Stomach smooth muscle (tissue), 2 donors: Measurements from ENCODE around the gene SNRPF.
"Not testable (repeated sequence)": the region's sequence is repeated elsewhere in the genome, so short reads cannot be mapped to it uniquely, and the experiment has no call there.

Experiments used
- H3K27ac ChIP-seq: one replicate; pipeline ENCODE4 v1.7.0; 2013; ENCODE audit warnings: mild to moderate bottlenecking, low read length, inconsistent platforms
- H3K27me3 ChIP-seq, 2 donors: one replicate each; pipeline ENCODE4 v1.7.0; 2013; ENCODE audit warnings: low read length in 2 of 2; ENCODE audit not compliant: insufficient read depth in 2 of 2, control insufficient read depth in 1 of 2
- H3K36me3 ChIP-seq, 2 donors: one replicate each; pipeline ENCODE4 v1.7.0; 2013; ENCODE audit warnings: low read length in 2 of 2; ENCODE audit not compliant: control insufficient read depth in 2 of 2, insufficient read depth in 2 of 2
- H3K4me1 ChIP-seq: one replicate; pipeline ENCODE4 v1.7.0; 2013; ENCODE audit warnings: low read length; ENCODE audit not compliant: control insufficient read depth, insufficient read depth
- H3K4me3 ChIP-seq, 2 donors: one replicate each; pipeline ENCODE4 v1.7.0; 2013; ENCODE audit warnings: low read length in 2 of 2
- H3K9ac ChIP-seq, 2 donors: one replicate each; pipeline ENCODE4 v1.7.0; 2013; ENCODE audit warnings: low read length in 2 of 2, mild to moderate bottlenecking in 1 of 2
- H3K9me3 ChIP-seq, 2 donors: one replicate each; pipeline ENCODE4 v1.7.0; 2013; ENCODE audit warnings: low read length in 2 of 2; ENCODE audit not compliant: control insufficient read depth in 2 of 2
- donor health status: healthy.
- donor health status: Pancreatic carcinoma.

The SNRPF gene

DNA sequence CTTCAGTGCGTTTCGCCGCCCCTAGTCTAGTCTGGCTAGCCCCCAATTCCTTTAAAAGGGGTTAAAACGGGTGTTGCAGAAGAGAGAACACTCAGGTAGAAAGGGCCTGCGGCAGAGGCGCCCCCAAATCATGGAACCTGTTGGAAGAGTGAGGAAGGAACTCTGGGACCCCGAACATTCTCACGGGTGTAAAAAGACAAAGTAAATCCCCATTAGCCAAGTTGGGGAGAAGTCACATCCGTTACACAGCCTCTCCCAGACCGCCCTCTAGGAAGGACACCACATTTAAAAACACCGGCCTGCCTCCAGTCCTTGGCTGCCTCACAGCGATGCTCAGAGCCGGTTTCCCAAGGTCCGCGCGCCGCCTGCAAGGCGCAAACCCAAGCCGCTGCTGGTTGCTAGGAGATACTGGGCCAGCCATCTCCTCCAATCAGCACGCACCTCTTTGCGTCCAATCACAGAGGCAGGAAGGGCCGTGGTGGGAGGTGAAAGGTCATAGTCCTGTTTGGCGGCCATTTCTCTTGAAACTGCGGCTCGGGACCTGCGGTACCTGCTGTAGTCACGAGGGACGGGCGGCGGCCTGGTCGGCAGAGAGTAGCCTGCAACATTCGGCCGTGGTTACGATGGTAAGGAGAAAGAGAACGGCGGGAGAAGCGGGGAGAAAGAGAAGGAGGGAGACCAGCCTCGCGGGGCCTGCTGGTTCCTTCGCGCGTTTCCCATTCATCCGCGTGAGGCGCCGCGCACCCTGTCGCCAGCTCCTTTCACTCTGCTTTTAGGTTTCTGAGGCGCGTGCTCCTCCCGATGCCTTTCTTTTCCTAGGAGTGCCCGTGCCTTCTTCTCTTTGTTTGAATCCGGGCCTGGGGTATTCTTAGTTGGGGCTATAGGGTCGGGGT is at the start of gene SNRPF:
TSS of gene SNRPF (plus strand) at position 502 of the 893 bp plus-strand sequence. CDS start at position 624, 122 bp downstream.
- H3K27ac ChIP-seq, result peak within 1 kb of the TSS; percentile 53
- no peaks in the 10 kb centered on the region for H3K9me3 ChIP-seq
- peak within 1 kb of the TSS; percentile 78 to 95 for H3K4me3 ChIP-seq
- H3K9ac ChIP-seq, result peak within 1 kb of the TSS; percentile 79 to 86
- peaks cover 17% of the 10 kb centered on the region for H3K4me1 ChIP-seq
- peaks cover 8 to 12% of the 10 kb centered on the region in 2 donors for H3K36me3 ChIP-seq
- H3K27me3 ChIP-seq, result no peaks in the 10 kb centered on the region

DNA sequence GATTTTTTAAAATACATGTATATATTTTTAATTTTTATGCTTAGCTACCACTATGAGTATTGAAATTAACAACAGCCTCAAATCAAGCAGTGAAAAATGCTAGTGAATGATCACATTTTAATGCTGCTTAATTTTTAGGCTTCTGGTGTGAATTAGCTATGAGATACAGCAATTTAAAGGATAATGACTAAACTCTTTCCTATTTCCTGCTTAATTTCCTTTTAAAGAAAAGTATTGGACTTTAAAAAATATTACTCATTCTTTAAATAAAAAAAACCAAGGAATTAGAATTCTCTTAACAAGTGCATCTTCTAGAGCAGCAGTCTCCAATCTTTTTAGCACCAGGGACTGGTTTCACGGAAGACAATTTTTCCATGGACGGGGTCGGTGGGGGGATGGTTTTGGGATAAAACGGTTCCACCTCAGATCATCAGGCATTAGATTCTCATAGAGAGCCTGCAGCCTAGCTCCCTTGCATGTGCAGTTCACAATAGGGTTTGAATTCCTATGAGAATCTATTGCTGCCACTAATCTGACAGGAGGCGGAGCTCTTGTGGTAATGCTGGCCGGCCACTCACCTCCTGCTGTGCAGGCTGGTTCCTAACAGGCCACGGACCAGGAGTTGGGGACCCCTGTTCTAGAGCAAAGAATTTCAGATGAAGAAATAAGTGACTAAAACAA is 49.6 kb upstream of the SNRPF start:
- Histone ChIP-seq H3K27me3 (no peaks in the 10 kb centered on the region), H3K4me1 (peaks cover 12% of the 10 kb centered on the region), H3K36me3 (no peaks in the 10 kb centered on the region), H3K9ac (no peak overlapping the region), H3K9me3 (no peaks in the 10 kb centered on the region), H3K27ac (no peak overlapping the region), H3K4me3 (no peak overlapping the region)

GRCh38 chr12:95810411-95810810 is 48.3 kb upstream of the SNRPF start:
- Histone ChIP-seq H3K9ac (no peak overlapping the region), H3K27ac (no peak overlapping the region), H3K9me3 (no peaks in the 10 kb centered on the region), H3K36me3 (no peaks in the 10 kb centered on the region), H3K4me3 (no peak overlapping the region), H3K4me1 (peaks cover 9% of the 10 kb centered on the region), H3K27me3 (no peaks in the 10 kb centered on the region)

DNA sequence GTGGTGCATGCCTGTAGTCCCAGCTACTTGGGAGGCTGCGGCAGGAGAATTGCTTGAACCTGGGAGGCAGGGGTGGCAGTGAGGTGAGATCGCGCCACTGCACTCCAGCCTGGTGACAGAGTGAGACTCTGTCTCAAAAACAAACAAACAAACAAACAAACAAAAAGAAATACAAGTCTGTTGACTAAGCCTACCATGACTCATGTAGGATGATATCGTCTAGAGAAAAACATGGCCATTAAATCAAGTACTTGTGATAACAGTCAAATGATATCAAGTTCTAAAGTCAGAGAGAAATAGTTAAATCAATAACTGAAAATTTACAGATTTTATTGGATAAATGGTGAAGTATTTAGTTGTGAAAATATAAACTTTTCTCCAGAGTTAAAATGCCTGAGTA is 46.6 kb upstream of the SNRPF start:
- not testable (repeated sequence) for H3K4me1 ChIP-seq, H3K36me3 ChIP-seq, H3K9me3 ChIP-seq, H3K9ac ChIP-seq, H3K27me3 ChIP-seq, H3K27ac ChIP-seq, H3K4me3 ChIP-seq

DNA sequence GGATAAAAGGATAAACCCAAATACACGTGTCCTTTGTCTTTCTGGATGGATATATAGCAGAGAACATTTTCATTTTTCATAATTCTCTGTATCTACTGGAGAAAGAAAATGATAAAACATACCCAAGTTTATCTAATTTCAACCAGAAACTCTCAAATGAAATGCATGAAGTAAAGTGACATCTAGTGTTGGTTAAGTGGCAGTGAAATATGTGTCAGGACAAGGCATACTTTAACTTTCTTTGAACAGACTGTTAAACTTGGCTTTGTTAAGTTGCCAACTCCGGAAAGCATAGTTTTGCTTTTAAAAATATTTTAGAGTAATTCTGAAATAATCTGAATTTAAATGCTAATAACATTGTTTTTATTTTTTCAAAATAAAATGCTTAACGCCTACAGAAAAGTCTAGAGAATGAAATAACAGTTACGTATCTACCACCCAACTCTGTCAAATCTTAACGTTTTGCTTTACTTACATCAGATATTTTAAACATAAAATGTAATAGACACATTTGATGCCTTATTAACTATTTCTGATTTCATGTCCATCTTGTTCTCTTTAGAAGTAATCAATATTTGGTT is 43.0 kb upstream of the SNRPF start:
- Histone ChIP-seq H3K27ac (no peak overlapping the region), H3K27me3 (no peaks in the 10 kb centered on the region), H3K36me3 (no peaks in the 10 kb centered on the region), H3K4me1 (no peaks in the 10 kb centered on the region), H3K9me3 (no peaks in the 10 kb centered on the region), H3K9ac (no peak overlapping the region), H3K4me3 (no peak overlapping the region)

DNA sequence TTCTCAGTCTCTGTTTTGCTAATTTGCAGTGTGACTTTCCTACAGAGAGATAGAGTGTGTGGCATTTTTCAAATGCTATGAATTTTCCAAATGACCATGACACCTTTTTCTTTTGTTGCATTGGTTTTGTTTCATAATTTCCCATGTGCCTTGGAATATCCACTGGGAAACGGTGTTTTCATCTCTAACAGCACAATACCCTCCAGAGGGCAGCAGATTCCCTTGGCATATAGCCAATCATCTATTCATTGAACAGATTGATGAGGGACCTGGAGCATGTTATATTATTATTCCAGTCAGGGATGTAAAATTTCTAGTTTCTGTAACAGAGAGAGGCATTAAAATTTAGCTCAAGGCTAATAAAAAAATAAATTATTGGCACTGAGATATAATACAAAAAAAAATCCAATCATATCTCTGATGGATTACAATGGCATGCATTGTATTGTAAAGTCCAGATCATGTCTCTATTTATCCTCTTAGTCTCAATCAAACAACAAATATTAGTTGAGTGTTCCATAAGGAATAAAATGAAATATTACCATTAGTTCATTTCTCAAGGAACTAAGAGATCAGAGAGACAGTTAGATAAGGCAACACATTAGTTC is 38.6 kb upstream of the SNRPF start:
- H3K27me3 ChIP-seq, result no peaks in the 10 kb centered on the region
- H3K9me3 ChIP-seq, result no peaks in the 10 kb centered on the region
- no peak overlapping the region for H3K4me3 ChIP-seq
- no peaks in the 10 kb centered on the region for H3K4me1 ChIP-seq
- H3K27ac ChIP-seq, result no peak overlapping the region
- no peaks in the 10 kb centered on the region for H3K36me3 ChIP-seq
- H3K9ac ChIP-seq, result no peak overlapping the region

DNA sequence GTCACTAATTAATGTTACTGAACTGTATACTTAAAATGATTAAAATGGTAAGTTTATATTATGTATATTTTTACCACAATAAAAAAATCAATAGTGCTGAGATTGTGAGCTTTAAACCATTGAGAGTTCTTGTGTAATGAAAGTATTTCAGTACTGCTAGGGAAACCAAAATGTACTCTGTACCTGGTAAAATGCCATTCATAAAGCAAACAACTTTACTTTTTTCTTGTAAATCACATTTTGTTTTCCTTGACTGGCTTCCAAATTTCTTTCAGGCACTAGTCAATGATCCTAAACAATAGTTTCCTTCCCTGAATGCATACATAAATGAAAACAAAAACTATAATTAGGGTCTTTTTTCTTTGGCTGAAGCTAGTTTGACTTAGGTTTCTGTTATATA is 29.4 kb upstream of the SNRPF start:
- no peak overlapping the region for H3K27ac ChIP-seq
- H3K4me1 ChIP-seq, result no peaks in the 10 kb centered on the region
- no peaks in the 10 kb centered on the region for H3K9me3 ChIP-seq
- no peaks in the 10 kb centered on the region for H3K36me3 ChIP-seq
- no peak overlapping the region for H3K9ac ChIP-seq
- H3K4me3 ChIP-seq, result no peak overlapping the region
- H3K27me3 ChIP-seq, result no peaks in the 10 kb centered on the region

- Histone ChIP-seq H3K4me3 (no peak overlapping the region), H3K27ac (no peak overlapping the region), H3K9me3 (no peaks in the 10 kb centered on the region), H3K9ac (no peak overlapping the region), H3K36me3 (no peaks in the 10 kb centered on the region), H3K27me3 (no peaks in the 10 kb centered on the region), H3K4me1 (no peaks in the 10 kb centered on the region)
These were observed 28.2 kb upstream of the SNRPF start for GRCh38 chr12:95830335-95831089.

DNA sequence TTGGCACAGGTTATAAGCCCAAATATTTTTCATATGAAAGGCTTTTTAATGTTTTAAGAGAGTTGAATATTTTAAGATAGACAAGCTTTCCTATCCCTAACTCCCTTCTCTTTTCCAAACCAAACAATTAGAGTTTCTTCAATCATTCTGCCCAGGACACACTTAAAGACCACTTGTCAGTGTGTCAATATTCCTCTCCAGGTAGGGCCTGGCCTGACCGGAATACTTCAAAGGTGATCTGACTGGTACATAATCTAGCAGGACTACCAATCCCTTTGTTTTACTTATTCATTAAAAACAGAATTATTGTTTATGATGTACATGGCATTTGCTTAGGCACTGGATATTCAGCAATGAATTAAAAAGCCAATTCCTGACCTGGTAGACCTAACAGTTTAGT is 24.2 kb upstream of the SNRPF start:
- Histone ChIP-seq H3K27me3 (no peaks in the 10 kb centered on the region), H3K9ac (no peak overlapping the region), H3K36me3 (no peaks in the 10 kb centered on the region), H3K27ac (no peak overlapping the region), H3K4me3 (no peak overlapping the region), H3K4me1 (no peaks in the 10 kb centered on the region), H3K9me3 (no peaks in the 10 kb centered on the region)

DNA sequence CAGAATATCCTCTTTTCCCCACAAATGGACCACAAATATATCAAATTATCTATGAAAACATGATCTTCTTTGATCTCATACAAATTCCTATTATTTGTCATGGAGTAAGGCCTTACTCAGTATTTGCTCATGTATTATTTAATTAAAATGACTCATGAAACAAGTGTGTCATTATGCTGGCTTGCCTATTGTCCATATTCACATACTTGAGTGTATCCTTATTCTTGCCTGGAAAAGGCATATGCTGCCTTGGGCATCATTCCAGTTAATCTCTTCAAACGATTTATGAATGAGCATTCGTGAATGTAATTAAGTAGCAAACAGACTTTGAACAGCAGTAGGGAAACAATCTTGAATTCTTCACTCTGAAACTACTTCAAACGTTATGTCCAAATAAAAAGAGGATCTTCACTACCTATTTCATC is 22.6 kb upstream of the SNRPF start:
- Histone ChIP-seq H3K9me3 (no peaks in the 10 kb centered on the region), H3K4me1 (no peaks in the 10 kb centered on the region), H3K9ac (no peak overlapping the region), H3K36me3 (no peaks in the 10 kb centered on the region), H3K4me3 (no peak overlapping the region), H3K27me3 (no peaks in the 10 kb centered on the region), H3K27ac (no peak overlapping the region)
